ENCODE measurements around the gene CKM.

The CKM gene

DNA sequence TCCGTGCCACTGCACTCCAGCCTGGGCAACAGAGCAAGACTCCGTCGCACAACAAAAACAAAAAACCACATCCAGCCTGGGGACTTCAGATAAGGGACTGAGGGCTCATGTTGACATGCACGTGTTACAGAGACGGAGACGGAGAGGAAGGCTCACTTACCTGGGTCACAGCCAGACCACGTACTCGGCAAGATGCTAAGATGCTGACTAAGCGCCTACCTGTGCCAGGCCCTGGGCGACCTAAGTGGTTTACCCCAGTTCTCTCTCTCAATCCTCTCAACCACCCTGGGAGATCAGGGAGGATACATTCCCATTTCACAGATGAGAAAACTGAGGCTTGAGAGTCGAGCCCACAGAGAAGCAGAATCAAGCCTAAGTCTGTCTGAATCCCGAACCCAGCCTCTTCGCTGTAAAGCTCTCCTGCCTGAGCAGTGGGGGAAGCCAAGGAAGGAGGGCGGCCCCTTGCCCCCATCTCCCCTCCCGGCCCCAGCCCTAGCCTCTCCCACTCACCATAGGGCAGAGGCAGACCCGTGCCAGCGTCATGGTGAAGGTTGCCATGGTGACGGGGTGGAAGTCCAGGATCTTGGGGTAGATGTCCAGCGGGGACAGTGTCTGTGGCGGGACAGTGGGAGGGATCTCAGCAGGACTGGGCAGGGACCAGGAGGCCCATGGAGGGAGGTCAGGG, 34.2 kb upstream of the CKM start:
- Histone ChIP-seq H3K27me3 (ENCODE audit: control insufficient read depth, insufficient read depth, low read length) (no peaks in the 10 kb centered on the region), H3K27ac (ENCODE audit: low read depth, low read length) (no peak overlapping the region), H3K36me3 (ENCODE audit: control insufficient read depth, insufficient read depth, low read length) (peaks cover 86% of the 10 kb centered on the region), H3K9me3 (ENCODE audit: control insufficient read depth, insufficient read depth, low read depth, low read length) (no peaks in the 10 kb centered on the region), H3K4me1 (ENCODE audit: control insufficient read depth, insufficient read depth, low read length) (no peaks in the 10 kb centered on the region), H3K4me3 (ENCODE audit: low read depth, low read length) (no peak overlapping the region), H3K9ac (ENCODE audit: low read length) (no peak overlapping the region)

DNA sequence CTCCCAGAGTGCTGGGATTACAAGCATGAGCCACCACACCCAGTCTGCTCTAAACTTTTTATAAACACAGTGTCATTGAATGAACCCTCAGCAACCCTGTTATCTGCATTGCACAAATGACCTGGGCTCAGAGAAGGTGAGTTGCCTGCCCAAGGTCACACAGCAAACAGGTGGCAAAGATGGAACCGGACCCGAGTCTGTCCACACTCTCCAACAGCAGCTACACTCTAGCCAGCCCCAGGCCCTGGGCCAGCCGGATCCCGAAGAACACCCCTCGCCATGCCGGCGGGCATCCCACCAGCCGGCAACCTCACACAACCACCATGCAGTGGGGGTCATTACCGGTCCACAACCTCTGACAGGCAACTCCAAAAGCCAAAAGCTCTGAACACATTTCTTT, 33.2 kb upstream of the CKM start:
- Histone ChIP-seq H3K27me3 (ENCODE audit: control insufficient read depth, insufficient read depth, low read length) (no peaks in the 10 kb centered on the region), H3K9ac (ENCODE audit: low read length) (no peak overlapping the region), H3K4me3 (ENCODE audit: low read depth, low read length) (no peak overlapping the region), H3K36me3 (ENCODE audit: control insufficient read depth, insufficient read depth, low read length) (peaks cover 86% of the 10 kb centered on the region), H3K27ac (ENCODE audit: low read depth, low read length) (no peak overlapping the region), H3K9me3 (ENCODE audit: control insufficient read depth, insufficient read depth, low read depth, low read length) (no peaks in the 10 kb centered on the region), H3K4me1 (ENCODE audit: control insufficient read depth, insufficient read depth, low read length) (no peaks in the 10 kb centered on the region)

DNA sequence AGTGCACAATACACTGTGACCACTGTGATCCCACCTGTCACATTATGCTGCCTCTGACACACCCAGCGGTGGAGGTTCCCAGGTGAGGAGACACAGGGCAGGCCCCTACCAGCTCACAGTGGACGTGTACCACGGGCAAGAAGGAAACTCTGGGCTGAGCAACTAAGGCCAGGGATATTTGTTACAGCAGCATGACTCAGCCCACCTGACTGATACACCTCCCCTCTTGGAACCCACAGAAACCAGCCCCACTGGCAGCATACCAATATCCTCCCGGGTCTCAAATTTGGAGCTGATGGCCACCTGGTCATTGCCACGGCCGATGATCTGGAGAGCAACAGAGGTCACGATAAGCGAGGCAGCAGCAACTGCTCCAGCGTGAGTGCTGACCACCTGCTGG, 32.7 kb upstream of the CKM start:
- Histone ChIP-seq H3K4me3 (ENCODE audit: low read depth, low read length) (no peak overlapping the region), H3K9me3 (ENCODE audit: control insufficient read depth, insufficient read depth, low read depth, low read length) (no peaks in the 10 kb centered on the region), H3K27me3 (ENCODE audit: control insufficient read depth, insufficient read depth, low read length) (no peaks in the 10 kb centered on the region), H3K27ac (ENCODE audit: low read depth, low read length) (no peak overlapping the region), H3K36me3 (ENCODE audit: control insufficient read depth, insufficient read depth, low read length) (peaks cover 91% of the 10 kb centered on the region), H3K9ac (ENCODE audit: low read length) (no peak overlapping the region), H3K4me1 (ENCODE audit: control insufficient read depth, insufficient read depth, low read length) (no peaks in the 10 kb centered on the region)

DNA sequence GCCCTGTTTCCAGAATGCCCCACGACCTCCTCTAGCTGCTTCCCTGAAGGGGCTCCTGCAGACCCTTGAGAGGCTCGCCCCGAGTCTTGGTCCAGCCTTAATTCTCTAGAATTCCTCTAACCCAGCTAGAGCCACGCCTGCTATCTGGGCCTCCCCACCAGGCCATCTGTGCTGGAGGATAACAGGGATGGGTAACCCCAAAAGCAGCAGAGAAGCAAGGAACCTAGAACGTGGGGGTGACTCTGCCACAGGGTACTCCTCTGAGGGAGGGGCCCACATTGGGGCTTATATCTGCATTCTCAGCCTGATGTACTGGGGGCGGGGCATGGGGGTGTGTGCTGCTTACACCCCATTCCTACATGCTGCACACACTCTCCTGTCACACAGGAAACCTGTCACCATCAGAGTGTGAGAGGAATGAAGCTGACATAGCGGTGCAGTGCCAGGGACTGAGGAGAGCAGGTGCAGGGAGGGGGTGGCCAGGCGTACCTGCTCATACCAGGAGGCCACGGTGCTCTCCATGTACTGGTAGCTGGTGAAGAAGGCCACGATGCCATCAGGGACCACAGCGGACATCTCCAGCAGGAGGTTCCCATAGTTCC, 31.7 kb upstream of the CKM start:
- peaks cover 95% of the 10 kb centered on the region for H3K36me3 ChIP-seq (ENCODE audit: control insufficient read depth, insufficient read depth, low read length)

DNA sequence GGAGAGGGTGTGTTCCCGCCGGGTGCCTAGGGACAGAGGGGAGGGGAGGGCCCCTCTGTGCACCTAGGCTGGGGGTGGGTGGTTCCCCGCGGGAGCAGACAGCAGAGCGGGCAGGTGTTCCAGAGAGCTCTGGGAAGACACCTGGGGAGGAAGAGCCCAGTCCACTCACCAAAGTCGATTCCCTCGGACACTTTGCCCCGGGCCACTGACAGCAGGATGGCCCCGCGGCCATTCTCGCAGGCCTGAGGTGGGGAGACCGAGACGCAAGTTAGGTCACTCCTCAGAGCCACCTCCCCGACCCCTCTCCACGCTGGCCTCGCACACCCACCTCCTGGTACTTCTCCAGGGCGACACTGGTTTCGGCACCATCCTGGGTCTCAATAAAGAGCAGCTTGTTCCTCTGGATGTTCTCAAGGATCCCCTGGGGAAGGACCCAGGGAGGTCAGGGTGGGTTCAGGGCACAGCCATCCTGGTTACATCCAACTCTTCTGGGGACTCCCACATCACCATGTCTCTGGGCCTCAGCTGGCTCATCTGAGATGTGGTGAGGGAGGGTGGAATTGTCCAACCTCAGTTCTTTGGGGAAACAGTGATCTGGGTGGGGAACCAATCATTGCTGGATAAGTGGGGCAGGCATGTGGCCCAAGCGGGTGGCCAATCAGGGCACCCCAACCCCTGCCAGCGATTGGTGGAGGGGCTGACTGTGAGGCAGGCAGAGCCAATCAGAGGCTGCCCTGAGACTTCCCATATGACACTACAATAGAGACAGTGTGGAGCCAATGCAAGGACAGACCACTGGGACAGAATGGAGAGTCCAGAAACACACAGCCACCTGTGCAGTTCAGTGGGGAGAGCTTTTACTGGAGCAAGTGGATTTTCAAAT, 30.5 kb upstream of the CKM start:
- Histone ChIP-seq H3K9ac (ENCODE audit: low read length) (no peak overlapping the region), H3K27ac (ENCODE audit: low read depth, low read length) (no peak overlapping the region), H3K4me3 (ENCODE audit: low read depth, low read length) (no peak overlapping the region), H3K27me3 (ENCODE audit: control insufficient read depth, insufficient read depth, low read length) (no peaks in the 10 kb centered on the region), H3K4me1 (ENCODE audit: control insufficient read depth, insufficient read depth, low read length) (no peaks in the 10 kb centered on the region), H3K36me3 (ENCODE audit: control insufficient read depth, insufficient read depth, low read length) (peaks cover 87% of the 10 kb centered on the region), H3K9me3 (ENCODE audit: control insufficient read depth, insufficient read depth, low read depth, low read length) (no peaks in the 10 kb centered on the region)

More for the DNA sequence above, 31.7 kb upstream of the CKM start:
- no peak overlapping the region for H3K27ac ChIP-seq (ENCODE audit: low read depth, low read length)
- H3K9ac ChIP-seq (ENCODE audit: low read length) = no peak overlapping the region
- H3K27me3 ChIP-seq (ENCODE audit: control insufficient read depth, insufficient read depth, low read length) = no peaks in the 10 kb centered on the region
- no peak overlapping the region for H3K4me3 ChIP-seq (ENCODE audit: low read depth, low read length)
- no peaks in the 10 kb centered on the region for H3K4me1 ChIP-seq (ENCODE audit: control insufficient read depth, insufficient read depth, low read length)
- no peaks in the 10 kb centered on the region for H3K9me3 ChIP-seq (ENCODE audit: control insufficient read depth, insufficient read depth, low read depth, low read length)

DNA sequence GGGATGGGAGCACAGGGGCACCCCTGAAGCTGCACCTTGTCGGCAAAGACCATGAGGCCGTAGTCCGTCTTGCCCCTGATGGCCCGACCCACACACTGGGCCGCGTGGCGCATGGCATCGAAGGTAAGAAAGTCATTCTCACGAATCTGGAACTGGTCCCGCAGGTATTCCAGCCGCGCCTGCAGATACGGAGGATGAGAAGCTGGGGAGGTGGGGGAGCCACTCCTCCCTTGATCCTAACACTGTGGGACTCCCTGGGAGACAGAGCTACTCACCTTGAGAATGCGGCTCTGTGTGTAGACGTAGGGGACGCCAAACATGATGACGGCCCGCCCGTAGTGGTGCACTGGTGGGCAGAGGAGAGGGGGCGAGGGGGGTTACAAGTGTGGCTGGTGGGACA, 29.8 kb upstream of the CKM start:
- no peak overlapping the region for H3K4me3 ChIP-seq (ENCODE audit: low read depth, low read length)
- no peaks in the 10 kb centered on the region for H3K4me1 ChIP-seq (ENCODE audit: control insufficient read depth, insufficient read depth, low read length)
- no peak overlapping the region for H3K9ac ChIP-seq (ENCODE audit: low read length)
- no peaks in the 10 kb centered on the region for H3K9me3 ChIP-seq (ENCODE audit: control insufficient read depth, insufficient read depth, low read depth, low read length)
- no peak overlapping the region for H3K27ac ChIP-seq (ENCODE audit: low read depth, low read length)
- H3K27me3 ChIP-seq (ENCODE audit: control insufficient read depth, insufficient read depth, low read length) = no peaks in the 10 kb centered on the region
- peaks cover 81% of the 10 kb centered on the region for H3K36me3 ChIP-seq (ENCODE audit: control insufficient read depth, insufficient read depth, low read length)

DNA sequence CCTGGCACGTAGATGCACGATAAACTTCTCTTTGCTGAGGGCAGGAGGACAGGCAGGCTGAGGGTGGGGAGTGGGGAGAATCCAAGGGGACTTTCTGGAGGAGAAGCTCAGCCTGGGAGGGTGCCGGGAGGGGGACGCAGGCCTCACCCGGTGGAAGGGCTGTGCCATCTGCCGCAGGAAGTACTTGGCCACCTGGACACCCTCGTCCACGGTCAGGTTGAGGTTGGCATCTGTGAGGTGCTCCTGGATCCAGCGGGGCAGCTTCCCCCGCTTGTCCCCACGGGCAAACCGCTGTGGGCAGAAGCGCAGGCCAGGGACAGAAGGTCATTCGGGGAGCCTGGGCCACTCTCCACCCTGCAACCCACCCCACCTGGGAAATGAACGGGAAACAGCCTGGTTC, 29.4 kb upstream of the CKM start:
- Histone ChIP-seq H3K9me3 (ENCODE audit: control insufficient read depth, insufficient read depth, low read depth, low read length) (no peaks in the 10 kb centered on the region), H3K9ac (ENCODE audit: low read length) (no peak overlapping the region), H3K27me3 (ENCODE audit: control insufficient read depth, insufficient read depth, low read length) (no peaks in the 10 kb centered on the region), H3K27ac (ENCODE audit: low read depth, low read length) (no peak overlapping the region), H3K36me3 (ENCODE audit: control insufficient read depth, insufficient read depth, low read length) (peaks cover 76% of the 10 kb centered on the region), H3K4me1 (ENCODE audit: control insufficient read depth, insufficient read depth, low read length) (no peaks in the 10 kb centered on the region), H3K4me3 (ENCODE audit: low read depth, low read length) (no peak overlapping the region)

DNA sequence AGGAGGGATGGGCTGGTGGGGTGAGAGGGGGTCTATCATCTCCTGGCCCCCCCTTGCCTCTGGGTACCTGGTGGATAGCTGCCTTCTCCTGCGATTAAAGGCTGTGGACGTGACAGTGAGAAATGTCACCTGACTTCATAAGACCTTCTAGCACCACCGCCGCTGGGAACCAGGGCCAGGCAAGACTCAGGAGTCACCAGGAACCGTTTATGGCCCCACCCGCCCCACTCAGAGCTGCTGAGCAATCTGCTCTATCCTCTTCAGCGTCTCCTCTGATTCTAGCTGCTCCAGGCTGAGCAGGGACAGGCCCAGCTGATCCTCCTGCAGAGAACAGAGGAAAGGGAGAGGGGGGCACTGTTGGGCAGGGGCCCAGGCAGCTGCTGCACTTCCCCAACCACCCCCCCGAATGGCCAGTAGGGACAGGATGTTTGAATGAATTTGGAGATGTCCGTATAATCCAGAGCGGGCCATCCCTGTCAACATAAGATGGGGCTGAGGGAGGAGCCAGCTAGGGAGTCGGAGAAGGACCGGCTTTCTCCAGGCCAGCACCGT, 28.8 kb upstream of the CKM start:
- Histone ChIP-seq H3K9ac (ENCODE audit: low read length) (no peak overlapping the region), H3K36me3 (ENCODE audit: control insufficient read depth, insufficient read depth, low read length) (peaks cover 71% of the 10 kb centered on the region), H3K4me1 (ENCODE audit: control insufficient read depth, insufficient read depth, low read length) (no peaks in the 10 kb centered on the region), H3K27ac (ENCODE audit: low read depth, low read length) (no peak overlapping the region), H3K9me3 (ENCODE audit: control insufficient read depth, insufficient read depth, low read depth, low read length) (no peaks in the 10 kb centered on the region), H3K4me3 (ENCODE audit: low read depth, low read length) (no peak overlapping the region), H3K27me3 (ENCODE audit: control insufficient read depth, insufficient read depth, low read length) (no peaks in the 10 kb centered on the region)

DNA sequence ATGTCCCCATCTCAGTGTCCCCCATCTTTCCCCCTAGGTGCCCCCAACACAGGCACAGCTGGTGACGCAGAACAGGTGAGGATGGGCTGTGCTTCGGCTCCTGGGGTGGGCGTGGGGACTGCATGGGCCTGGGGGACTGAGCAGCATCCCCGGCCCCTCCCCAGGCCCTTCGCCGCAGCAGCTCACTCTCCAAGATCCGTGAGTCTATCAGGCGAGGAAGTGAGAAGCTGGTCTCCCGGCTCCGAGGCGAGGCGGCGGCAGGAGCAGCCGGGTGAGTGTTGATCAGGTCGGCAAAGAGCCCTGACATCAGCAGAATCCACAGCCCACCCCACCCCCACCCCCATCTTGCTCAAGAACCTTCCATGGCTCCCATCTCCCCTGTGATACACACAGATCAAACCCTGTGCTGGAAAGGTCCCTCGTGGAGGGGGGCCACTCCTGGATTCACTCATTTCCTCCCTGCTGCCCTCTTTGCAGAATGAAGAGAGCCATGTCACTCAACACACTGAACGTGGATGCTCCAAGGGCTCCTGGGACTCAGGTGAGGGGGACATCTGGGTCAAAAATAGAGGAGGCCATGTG, 27.9 kb upstream of the CKM start:
- Histone ChIP-seq H3K27me3 (ENCODE audit: control insufficient read depth, insufficient read depth, low read length) (no peaks in the 10 kb centered on the region), H3K36me3 (ENCODE audit: control insufficient read depth, insufficient read depth, low read length) (peaks cover 62% of the 10 kb centered on the region), H3K27ac (ENCODE audit: low read depth, low read length) (no peak overlapping the region), H3K4me1 (ENCODE audit: control insufficient read depth, insufficient read depth, low read length) (0 out of 2 replicates have a peak, but pooled peaks cover 3% of the 10 kb centered on the region), H3K9me3 (ENCODE audit: control insufficient read depth, insufficient read depth, low read depth, low read length) (no peaks in the 10 kb centered on the region), H3K4me3 (ENCODE audit: low read depth, low read length) (no peak overlapping the region), H3K9ac (ENCODE audit: low read length) (no peak overlapping the region)

DNA sequence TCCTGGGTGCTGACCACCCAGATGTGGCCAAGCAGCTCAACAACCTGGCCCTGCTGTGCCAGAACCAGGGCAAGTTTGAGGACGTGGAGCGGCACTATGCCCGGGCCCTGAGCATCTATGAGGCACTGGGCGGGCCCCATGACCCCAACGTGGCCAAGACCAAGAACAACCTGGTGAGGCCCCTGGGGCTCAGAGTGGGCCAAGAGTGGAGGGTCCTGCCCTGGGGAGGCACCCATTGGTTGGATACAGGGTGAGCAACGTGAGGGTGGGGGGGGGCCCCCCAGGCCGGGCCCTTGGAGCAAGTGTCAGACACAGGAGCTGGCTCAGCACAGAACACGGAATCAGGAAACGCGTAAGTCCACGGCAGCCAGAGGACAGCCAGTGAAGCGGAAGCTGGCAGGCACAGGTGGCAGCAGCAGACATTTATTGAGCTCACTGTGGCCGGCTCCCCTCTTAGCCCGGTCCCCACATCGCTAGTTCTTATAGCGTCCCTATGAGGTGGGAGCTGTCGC, 26.8 kb upstream of the CKM start:
- 0 out of 2 replicates have a peak, but pooled peaks cover 3% of the 10 kb centered on the region for H3K4me1 ChIP-seq (ENCODE audit: control insufficient read depth, insufficient read depth, low read length)
- no peaks in the 10 kb centered on the region for H3K27me3 ChIP-seq (ENCODE audit: control insufficient read depth, insufficient read depth, low read length)
- no peak overlapping the region for H3K27ac ChIP-seq (ENCODE audit: low read depth, low read length)
- H3K4me3 ChIP-seq (ENCODE audit: low read depth, low read length) = no peak overlapping the region
- H3K9me3 ChIP-seq (ENCODE audit: control insufficient read depth, insufficient read depth, low read depth, low read length) = no peaks in the 10 kb centered on the region
- H3K36me3 ChIP-seq (ENCODE audit: control insufficient read depth, insufficient read depth, low read length) = peaks cover 52% of the 10 kb centered on the region
- no peak overlapping the region for H3K9ac ChIP-seq (ENCODE audit: low read length)

Measured in HUES6 (cell line).